HG03108 (cell line): ENCODE data around the gene FAM216A.

Experiments
- ATAC-seq: cut with Tn5 transposase; IDR thresholded peaks from one replicate; pipeline ENCODE4 v1.9.1; 2021; ENCODE audit warnings: moderate library complexity; ENCODE audit not compliant: unreplicated experiment

Gene FAM216A

DNA sequence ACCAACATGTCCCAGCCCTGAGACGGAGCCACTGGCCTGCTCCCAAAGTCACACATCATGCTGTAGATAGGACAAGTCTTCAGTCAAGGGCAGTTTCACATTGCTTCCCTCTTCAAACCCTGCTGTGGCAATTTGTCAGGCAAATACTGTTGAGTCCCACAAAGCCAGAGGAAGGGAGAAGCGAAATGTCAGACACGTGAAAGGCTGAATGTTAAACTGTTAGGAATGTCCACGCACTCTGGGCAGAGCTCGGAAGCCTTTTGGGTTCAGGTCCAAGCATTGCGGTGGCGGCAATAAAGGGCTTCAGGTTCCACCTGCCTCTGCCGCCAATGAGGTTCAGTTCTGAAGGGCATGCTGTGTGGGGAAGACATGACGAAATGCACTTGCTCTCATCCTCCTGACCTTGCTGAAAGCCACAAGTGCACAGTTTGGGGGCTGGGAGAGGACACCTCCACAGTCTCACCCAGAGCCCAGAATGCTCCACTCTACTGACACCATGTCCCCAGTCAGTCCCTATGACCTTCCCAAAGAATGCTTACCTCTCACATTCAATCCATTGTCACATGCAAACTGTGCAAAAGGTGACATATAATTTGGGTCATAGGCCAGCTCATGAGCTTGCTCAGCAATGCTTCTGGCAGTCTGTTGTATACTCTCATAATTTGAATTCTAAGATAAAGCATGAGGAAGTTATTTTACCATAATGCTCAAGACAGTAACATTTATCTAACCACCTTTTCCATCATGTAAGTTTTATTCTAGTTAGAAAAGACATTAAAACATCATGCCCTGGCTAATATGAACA lies 69.2 kb downstream of the FAM216A start:
- ATAC-seq = no peak

DNA sequence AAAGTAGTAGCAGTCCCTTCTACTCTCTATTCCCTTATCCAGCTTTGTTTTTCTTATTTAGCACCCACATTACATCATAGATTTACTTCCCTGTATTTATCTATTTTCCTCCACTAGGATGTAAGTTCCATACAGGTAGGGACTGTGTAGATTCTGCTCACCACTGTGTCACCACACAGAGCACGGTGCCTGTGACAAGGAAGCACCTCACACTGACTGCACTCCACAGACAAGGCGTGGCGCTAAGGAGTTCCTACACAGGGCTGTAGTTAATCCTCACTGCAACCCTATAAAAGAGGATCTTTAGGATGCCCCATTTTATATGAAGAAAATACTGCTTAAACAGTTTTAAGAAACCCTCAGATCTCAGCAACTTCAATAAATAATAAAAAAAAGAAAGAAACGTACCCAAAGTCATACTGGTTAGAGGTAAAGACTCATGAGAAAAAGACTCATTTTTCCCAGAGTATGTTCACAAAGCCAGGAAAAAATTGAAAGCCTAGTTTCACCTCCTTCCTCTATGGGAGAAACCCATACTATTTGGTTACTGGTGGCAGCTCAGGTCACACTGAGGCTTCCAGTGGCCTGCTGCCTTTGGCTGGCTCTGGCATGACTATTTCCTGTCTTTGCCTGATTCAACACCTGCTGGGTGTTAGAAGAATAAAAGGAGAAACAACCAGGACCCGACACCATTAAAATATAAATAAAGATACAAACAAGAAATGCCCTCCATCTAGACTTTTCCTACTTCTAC lies 70.4 kb downstream of the FAM216A start:
- ATAC-seq = no peak
